ENCODE results near the gene LIN9.

DNA sequence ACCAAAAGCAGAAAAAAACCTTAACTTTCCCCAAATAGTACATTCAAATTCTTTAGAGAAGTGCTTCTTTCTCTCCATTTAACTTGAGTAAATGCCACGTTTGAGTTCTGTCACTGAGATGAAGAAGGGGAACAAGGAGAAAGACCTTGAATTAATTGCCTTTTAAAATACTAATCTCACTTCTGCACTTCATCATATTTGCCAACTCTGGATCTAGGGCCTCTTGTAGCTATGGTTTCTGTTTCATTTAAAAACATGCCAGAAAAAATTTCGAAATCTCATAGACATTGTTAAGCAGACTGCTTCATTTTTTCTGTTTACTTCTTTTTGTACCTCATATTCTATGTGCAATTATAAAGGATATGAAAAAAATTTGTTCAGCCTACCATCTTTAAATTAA is 60.9 kb downstream of the LIN9 start:
- TF ChIP-seq, protein P1, sequence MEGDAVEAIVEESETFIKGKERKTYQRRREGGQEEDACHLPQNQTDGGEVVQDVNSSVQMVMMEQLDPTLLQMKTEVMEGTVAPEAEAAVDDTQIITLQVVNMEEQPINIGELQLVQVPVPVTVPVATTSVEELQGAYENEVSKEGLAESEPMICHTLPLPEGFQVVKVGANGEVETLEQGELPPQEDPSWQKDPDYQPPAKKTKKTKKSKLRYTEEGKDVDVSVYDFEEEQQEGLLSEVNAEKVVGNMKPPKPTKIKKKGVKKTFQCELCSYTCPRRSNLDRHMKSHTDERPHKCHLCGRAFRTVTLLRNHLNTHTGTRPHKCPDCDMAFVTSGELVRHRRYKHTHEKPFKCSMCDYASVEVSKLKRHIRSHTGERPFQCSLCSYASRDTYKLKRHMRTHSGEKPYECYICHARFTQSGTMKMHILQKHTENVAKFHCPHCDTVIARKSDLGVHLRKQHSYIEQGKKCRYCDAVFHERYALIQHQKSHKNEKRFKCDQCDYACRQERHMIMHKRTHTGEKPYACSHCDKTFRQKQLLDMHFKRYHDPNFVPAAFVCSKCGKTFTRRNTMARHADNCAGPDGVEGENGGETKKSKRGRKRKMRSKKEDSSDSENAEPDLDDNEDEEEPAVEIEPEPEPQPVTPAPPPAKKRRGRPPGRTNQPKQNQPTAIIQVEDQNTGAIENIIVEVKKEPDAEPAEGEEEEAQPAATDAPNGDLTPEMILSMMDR (IDR thresholded peaks at IDR 0.05; ENCODE audit: control extremely low read depth in 1 of 3, insufficient read depth in 1 of 3, low read depth in 1 of 3, low read length in 3 of 3) = no peak
- TF ChIP-seq YY1 (IDR thresholded peaks at IDR 0.05; ENCODE audit: low read depth, low read length) (no peak), RAD21 (IDR thresholded peaks at IDR 0.05 in 1 of 2, conservative IDR thresholded peaks at IDR 0.05 in 1 of 2; ENCODE audit: low read depth in 2 of 2, low read length in 2 of 2) (no peak), BACH1 (IDR thresholded peaks at IDR 0.05; ENCODE audit: low read length) (no peak), GABPA (IDR thresholded peaks at IDR 0.05; ENCODE audit: borderline replicate concordance, insufficient read depth, low read length) (no peak), ZNF274 (IDR thresholded peaks at IDR 0.05; ENCODE audit: borderline replicate concordance, extremely low read depth, low read length) (no peak), POLR2AphosphoS5 (IDR thresholded peaks at IDR 0.05; ENCODE audit: low read depth, low read length) (no peak), TAF1 (IDR thresholded peaks at IDR 0.05; ENCODE audit: low read depth, low read length) (no peak), BCL11A (IDR thresholded peaks at IDR 0.05; ENCODE audit: low read depth in 2 of 2, low read length in 2 of 2) (no peak)

Measured in H1 (cell line).